Glomerular endothelial cell (primary cell): ENCODE results near the gene SPOCK1. TPM values are rescaled to one million over a fixed set of nuclear protein-coding genes. Genes with fewer than 3 reads are reported as not detected.
A peak's percentile ranks its signal among the peaks of the same experiment; 100 is the strongest.

Experiments used
- DNase-seq: peaks from one replicate; pipeline ENCODE4 v3.0.0-alpha.2; 2011; ENCODE audit warnings: low read depth, low spot score; ENCODE audit errors: extremely low read depth
- total RNA-seq: library from RNA; depleted of rRNA; stranded (reverse); fragments of >200 nt; gene quantifications from 2 replicates; pipeline ENCODE4 v1.2.3, GENCODE V29; 2015

SPOCK1 gene
- total RNA-seq, 1 donor from 2014 or later: 24.4 TPM

DNA sequence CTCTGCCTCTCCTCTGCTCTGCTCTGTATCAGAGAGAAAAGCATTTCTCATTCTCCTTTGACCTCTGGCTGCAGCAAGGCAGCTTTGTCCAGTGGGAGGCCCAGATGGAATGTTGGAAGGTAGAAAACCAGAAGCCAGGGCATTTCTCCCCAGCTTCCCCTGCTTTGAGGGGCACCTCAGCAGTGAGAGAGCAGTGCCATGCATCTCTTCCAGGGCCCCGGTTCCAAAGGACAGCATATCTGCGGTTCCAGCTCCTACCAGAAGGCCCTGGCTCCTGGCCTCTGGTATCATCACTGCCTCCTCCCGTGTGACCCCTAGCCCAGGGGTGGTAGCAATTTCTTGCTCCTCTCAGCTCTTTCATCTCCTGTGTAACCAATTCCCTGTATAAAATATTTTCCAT, 190.8 kb downstream of the SPOCK1 start:
- no peak for DNase-seq

DNA sequence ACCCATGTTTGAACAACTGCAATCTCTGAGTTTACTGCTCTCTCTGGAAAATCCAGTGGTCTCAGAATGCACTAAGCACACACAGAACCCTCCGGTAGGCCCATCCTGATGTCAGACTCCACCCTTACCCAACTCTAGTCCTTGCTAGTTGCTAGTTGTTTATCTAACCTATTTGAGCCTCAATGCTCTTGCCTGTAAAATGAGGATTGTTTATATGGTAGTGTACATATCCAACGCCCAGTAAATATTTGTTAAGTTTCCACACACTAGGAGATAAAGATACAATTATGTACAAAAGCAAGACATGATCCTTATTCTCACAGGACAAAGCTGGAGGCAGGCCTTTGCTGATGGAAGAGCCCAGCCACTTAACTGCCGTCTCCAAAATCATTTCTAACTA, 192.2 kb downstream of the SPOCK1 start:
- DNase-seq: no peak

DNA sequence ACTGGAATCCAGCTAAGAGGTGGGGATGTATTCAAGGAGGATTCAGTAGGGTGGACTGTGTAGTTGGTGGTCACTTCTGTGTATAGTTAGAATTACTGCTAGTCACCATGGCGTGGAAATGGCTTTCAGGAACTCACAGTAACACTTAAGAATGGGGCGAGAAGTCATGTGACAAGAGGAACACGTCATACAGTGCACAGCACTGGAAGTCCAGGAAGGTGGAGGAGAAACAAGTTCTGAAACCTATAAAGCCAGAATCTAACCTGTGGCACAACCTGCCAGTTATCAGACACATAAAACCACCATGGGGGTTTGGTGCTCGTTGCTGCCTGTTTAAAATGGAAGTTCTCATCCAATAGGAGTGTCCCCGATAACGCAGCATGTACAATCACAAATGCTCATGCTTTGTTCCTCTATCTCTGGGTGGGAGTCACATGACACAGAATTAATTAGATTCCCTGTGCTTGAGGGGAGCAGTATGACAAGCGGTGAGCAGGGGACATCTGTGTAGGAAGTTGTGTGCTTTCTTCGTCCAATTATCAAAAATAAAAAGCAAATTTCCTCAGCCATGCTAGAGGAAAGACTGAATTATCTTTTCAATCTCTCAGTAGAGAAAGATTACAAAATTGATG, 193.0 kb downstream of the SPOCK1 start:
- no peak for DNase-seq

DNA sequence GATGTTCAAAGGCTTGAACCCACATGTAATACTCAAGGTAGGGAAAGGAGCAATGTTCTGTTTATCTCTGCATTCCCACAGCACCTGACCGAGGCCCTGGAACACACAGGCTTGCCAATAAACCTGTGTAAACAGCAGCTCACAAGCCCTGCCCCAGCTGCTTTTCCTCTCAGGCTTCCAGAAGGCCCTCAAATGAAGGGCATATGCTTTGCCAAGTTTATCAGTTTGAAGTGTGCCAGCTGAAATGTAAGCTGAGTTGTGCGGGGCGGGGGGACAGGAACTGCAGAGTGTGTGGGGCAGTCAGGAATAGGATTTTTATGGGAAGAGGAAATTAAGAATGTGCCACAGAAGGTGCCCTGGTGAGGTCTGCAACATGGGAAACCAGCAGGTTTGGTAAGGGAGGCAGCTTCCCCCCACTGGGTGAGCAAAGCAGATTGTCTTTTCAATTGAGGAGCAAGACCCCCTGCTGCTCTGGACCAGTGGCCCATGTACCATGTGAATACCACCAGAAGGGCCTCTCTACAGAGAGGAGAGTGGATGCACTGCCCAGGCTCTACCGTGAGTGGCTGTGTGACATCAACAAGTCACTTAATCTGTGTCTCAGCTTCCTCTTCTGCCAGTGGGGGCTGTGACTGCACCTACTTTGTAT, 194.8 kb downstream of the SPOCK1 start:
- DNase-seq: no peak

DNA sequence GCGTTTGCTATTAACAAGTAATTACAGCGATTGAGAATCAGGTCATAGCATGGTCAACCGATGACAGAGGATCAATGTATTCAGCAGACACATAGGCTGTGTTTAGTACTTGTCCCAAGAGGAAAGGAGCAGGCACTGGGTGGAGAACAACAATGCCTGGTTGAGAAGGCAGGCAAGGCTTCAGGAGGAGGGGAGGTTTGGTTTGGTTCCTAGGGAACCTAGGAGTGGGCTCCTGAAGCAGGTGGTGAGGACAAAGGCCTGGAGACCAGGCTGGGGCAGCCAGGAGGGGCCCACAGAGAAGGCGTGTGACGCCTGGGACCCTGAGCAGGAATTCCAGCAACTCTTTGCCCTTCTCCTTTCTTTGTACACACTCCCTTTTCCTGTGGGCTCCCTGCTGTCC, 195.6 kb downstream of the SPOCK1 start:
- no peak for DNase-seq

GRCh38 chr5:137300411-137301240, 198.5 kb downstream of the SPOCK1 start:
- DNase-seq: peak; percentile 80

GRCh38 chr5:137296213-137296781, 202.8 kb downstream of the SPOCK1 start:
- DNase-seq: no peak

DNA sequence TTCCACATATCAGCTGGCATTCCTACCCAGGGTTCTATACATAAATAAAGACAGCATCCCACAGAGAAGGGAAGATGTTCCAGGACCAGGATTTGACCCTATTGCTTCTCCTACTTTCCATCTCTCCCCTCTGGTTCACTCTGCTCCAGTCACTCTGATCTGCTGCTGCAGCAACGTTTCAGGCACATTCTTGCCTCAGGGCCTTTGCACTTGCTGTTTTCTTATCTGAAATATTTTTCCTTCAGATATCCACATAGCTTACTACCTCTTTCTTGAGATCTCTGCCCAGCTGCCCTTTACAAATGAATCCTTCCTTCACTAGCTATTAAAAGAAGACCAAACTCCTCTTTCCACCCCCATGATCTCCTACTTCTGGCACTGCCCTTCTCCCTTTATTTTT, 204.5 kb downstream of the SPOCK1 start:
- no peak for DNase-seq

GRCh38 chr5:137292461-137293027, 206.6 kb downstream of the SPOCK1 start:
- DNase-seq: no peak

DNA sequence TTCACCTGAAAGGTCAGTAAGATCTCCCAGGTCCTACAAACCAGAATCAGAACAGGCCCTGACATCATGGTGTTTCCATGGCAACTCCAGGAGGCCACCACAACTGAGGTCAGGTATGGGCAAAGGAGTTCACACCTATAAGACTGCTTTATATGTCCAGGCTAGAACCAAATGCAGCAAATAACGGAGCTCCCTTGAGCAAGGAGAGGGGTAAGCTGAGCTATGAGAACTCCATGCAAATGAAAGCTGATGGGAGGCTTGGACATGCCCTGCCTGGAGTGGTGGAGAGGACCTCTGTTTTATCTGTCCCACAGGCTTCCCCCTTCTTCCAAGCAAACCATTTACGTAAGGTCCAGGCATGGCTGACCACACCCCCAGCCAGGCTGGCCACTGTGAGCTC, 207.7 kb downstream of the SPOCK1 start:
- no peak for DNase-seq

DNA sequence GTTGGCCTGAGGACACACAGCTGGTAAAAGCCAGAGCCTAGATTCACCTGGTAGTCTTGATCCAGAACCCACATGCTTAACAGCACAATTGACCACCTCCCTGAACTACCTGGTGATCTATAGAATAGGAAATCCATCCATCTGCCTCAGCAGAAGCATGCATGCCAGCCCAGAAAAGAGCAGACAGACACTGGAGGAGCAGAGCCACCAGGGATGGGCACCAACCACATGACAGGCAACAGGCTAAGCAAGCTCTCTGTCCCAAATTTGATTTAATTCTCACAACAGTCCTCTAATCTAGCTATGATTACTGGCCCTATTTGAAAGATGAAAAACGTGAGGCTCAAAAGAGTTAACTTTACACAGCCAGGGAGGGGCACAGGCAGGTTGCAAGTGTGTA, 208.1 kb downstream of the SPOCK1 start:
- no peak for DNase-seq

GRCh38 chr5:137290373-137290772, 208.8 kb downstream of the SPOCK1 start:
- no peak for DNase-seq

- no peak for DNase-seq
Measured at GRCh38 chr5:137289856-137290255, 209.3 kb downstream of the SPOCK1 start.

GRCh38 chr5:137287569-137287968, 211.6 kb downstream of the SPOCK1 start:
- no peak for DNase-seq

DNA sequence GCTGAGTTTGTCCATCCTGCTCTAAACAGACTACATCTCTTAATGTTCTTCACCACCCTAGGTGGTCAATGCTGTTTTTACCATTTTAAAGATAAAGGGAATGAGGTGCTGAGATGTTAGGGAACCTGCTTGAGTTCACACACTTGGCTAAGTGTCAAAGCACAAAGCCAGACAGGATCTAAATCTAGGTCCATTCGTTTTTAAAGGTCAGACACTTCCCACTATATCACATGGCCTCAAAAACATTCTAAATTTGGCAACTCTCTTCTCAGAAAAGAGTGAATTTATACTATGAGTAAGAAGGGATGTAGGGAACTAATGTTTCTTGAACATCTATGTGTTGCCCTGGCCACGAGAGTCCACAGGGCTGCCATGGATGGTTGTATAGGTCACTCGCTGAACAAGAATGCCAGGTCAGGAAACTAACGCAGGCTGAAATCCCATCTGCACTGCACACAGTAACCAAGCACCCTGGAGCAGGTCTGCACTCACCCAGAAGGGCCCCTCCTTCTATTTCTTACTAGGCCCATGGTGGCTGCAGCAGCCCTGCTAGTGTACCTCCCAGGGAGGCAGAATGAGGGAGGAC, 213.0 kb downstream of the SPOCK1 start:
- DNase-seq: no peak

- no peak for DNase-seq
Measured at GRCh38 chr5:137283801-137284200, 215.3 kb downstream of the SPOCK1 start.

GRCh38 chr5:137282216-137282615, 216.9 kb downstream of the SPOCK1 start:
- no peak for DNase-seq

GRCh38 chr5:137281201-137281600, 217.9 kb downstream of the SPOCK1 start:
- DNase-seq: no peak

GRCh38 chr5:137280656-137281055, 218.5 kb downstream of the SPOCK1 start:
- no peak for DNase-seq

DNA sequence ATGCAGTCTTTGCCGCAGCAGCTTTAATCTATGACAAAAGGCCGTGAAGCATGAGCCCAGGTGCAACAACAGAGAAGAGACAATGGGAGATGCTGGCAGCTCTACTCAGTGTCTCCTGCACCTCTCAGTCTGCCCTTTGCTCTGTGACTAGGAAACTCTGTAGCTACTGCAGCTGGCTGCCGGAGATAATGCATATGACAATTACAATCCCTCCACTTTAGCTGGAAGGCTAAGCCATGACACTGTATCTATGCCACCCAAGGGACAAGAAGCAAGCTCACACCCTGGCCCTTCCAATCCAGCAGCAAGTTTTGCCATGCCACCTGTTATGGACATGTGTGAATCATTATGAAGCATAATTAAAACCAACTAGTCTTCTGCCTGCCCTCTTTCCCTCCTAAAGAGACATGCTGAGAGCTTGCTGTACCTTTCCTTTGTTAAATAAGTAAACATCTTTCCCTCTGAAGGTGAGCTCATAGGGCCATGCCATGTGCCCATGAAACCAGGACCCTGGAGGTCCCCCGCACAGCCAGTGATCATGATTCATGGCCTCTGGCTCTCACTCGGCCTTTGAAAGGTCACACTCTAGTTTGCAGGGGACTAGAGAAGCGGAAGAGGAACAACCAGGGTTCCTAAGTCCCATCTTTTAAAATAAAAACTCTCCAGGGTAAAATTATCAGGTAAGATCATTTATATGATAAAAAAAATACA, 219.4 kb downstream of the SPOCK1 start:
- DNase-seq: no peak
